ENCODE results near the gene CCDC88A. TPM values are rescaled to one million over a fixed set of nuclear protein-coding genes. Genes with fewer than 3 reads are reported as not detected.
"Not testable (repeated sequence)": the region's sequence is repeated elsewhere in the genome, so short reads cannot be mapped to it uniquely, and the experiment has no call there.

The CCDC88A gene
- total RNA-seq, 1 donor from 2014 or later = 54.9 TPM

DNA sequence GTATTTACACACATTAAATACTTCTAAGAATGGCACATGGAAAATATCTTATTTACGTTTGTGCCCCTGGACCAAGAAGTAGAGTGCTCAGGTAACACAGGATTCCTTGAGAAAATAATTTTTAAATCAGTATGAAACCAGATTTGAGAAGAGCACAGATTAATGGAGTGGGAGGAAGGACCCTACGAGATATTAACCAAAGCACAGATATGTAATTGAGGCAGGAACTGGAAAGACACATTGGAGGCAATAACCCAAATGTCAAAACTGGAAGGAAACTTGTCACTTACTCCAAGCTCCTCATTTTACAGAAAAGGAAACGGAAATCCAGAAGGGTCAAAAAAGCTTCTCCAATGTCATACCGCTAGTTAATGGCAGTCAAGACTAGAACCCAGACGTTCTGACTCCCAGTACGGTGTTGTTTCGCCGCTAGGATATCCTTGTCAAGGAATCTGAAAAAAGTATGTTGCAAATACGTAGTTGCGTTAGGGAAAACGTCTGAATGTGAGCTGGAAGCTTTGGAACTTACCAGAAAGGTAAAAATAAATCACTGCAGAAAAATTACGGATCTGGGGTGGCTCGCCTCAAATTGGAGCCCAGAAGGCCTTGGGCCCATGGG lies 151.3 kb downstream of the CCDC88A start:
- peaks cover 21% of the 10 kb centered on the region for H3K4me1 Mint-ChIP-seq (ENCODE audit: unreplicated experiment)
- no peak for DNase-seq (ENCODE audit: extremely low spot score, unreplicated experiment)
- H3K4me3 Mint-ChIP-seq (ENCODE audit: unreplicated experiment) = peak overlapping the region; percentile 94
- TF ChIP-seq, protein P1, sequence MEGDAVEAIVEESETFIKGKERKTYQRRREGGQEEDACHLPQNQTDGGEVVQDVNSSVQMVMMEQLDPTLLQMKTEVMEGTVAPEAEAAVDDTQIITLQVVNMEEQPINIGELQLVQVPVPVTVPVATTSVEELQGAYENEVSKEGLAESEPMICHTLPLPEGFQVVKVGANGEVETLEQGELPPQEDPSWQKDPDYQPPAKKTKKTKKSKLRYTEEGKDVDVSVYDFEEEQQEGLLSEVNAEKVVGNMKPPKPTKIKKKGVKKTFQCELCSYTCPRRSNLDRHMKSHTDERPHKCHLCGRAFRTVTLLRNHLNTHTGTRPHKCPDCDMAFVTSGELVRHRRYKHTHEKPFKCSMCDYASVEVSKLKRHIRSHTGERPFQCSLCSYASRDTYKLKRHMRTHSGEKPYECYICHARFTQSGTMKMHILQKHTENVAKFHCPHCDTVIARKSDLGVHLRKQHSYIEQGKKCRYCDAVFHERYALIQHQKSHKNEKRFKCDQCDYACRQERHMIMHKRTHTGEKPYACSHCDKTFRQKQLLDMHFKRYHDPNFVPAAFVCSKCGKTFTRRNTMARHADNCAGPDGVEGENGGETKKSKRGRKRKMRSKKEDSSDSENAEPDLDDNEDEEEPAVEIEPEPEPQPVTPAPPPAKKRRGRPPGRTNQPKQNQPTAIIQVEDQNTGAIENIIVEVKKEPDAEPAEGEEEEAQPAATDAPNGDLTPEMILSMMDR (IDR thresholded peaks at IDR 0.05) = no peak
- peak overlapping the region; percentile 97 for H3K27ac Mint-ChIP-seq (ENCODE audit: unreplicated experiment)
- no peaks in the 10 kb centered on the region for H3K27me3 Mint-ChIP-seq (ENCODE audit: unreplicated experiment)
- no peaks in the 10 kb centered on the region for H3K9me3 Mint-ChIP-seq (ENCODE audit: unreplicated experiment)
- peaks cover 11% of the 10 kb centered on the region for H3K36me3 Mint-ChIP-seq (ENCODE audit: unreplicated experiment)

DNA sequence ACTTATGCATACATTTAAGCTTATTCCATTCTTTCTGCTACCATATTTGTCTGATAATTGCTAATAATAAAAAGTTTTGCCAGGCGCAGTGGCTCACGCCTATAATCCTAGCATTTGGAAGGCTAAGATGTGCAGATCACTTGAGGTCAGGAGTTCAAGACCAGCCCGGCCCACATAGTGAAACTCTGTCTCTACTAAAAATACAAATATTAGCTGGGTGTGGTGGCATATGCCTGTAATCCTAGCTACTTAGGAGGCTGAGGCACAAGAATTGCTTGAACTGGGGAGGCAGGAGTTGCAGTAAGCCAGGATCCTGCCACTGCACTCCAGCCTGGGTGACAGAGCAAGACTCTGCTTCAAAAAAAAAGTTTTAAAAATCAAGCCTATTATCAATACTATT lies 160.1 kb downstream of the CCDC88A start:
- not testable (repeated sequence) for H3K27me3 Mint-ChIP-seq (ENCODE audit: unreplicated experiment); H3K4me3 Mint-ChIP-seq (ENCODE audit: unreplicated experiment); H3K4me1 Mint-ChIP-seq (ENCODE audit: unreplicated experiment); H3K9me3 Mint-ChIP-seq (ENCODE audit: unreplicated experiment); DNase-seq (ENCODE audit: extremely low spot score, unreplicated experiment); H3K27ac Mint-ChIP-seq (ENCODE audit: unreplicated experiment)
- peaks cover 18% of the 10 kb centered on the region for H3K36me3 Mint-ChIP-seq (ENCODE audit: unreplicated experiment)

DNA sequence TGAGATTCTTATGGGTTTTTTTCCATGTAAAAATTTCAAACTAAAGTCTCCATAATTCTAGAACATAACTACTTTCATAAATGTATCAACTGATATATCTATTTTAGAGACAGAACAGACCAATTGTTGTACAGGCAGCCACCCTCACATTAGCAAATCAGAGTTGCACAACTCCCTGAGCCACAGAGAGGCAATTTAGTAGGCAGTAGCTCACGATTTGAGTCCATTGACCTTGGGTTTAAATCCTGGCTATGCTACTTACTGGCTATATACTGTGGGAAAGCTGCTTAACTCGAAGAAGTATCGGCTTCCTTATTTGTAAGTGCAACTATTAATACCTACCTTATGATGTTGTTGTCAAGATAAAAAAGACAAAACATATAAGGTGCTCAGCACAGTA lies 166.8 kb downstream of the CCDC88A start:
- no peak for DNase-seq (ENCODE audit: extremely low spot score, unreplicated experiment)
- H3K4me1 Mint-ChIP-seq (ENCODE audit: unreplicated experiment) = no peaks in the 10 kb centered on the region
- TF ChIP-seq, protein P1 (IDR thresholded peaks at IDR 0.05) = no peak
- H3K9me3 Mint-ChIP-seq (ENCODE audit: unreplicated experiment) = no peaks in the 10 kb centered on the region
- no peak overlapping the region for H3K27ac Mint-ChIP-seq (ENCODE audit: unreplicated experiment)
- no peaks in the 10 kb centered on the region for H3K27me3 Mint-ChIP-seq (ENCODE audit: unreplicated experiment)
- H3K36me3 Mint-ChIP-seq (ENCODE audit: unreplicated experiment) = peaks cover 27% of the 10 kb centered on the region
- no peak overlapping the region for H3K4me3 Mint-ChIP-seq (ENCODE audit: unreplicated experiment)

DNA sequence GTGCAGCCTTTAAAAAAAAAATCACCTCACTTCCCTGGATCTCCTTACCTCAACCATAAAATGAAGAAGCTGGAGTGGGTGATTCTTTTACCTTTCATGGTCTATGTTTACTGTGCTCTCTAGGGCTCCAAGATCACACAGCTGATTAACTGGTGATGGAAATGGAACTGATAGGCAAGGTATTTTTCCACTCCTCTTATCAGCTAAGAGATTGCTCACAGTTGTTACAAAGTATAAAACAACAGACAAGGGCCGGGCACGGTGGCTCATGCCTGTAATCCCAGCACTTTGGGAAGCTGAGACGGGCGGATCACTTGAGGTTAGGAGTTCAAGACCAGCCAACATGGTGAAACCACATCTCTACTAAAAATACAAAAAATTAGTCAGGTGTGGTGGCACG lies 172.6 kb downstream of the CCDC88A start:
- no peak for DNase-seq (ENCODE audit: extremely low spot score, unreplicated experiment)
- no peak overlapping the region for H3K27ac Mint-ChIP-seq (ENCODE audit: unreplicated experiment)
- H3K27me3 Mint-ChIP-seq (ENCODE audit: unreplicated experiment) = no peaks in the 10 kb centered on the region
- H3K36me3 Mint-ChIP-seq (ENCODE audit: unreplicated experiment) = peaks cover 26% of the 10 kb centered on the region
- TF ChIP-seq, protein P1 (IDR thresholded peaks at IDR 0.05) = no peak
- no peak overlapping the region for H3K4me3 Mint-ChIP-seq (ENCODE audit: unreplicated experiment)
- H3K9me3 Mint-ChIP-seq (ENCODE audit: unreplicated experiment) = no peaks in the 10 kb centered on the region
- H3K4me1 Mint-ChIP-seq (ENCODE audit: unreplicated experiment) = no peaks in the 10 kb centered on the region

DNA sequence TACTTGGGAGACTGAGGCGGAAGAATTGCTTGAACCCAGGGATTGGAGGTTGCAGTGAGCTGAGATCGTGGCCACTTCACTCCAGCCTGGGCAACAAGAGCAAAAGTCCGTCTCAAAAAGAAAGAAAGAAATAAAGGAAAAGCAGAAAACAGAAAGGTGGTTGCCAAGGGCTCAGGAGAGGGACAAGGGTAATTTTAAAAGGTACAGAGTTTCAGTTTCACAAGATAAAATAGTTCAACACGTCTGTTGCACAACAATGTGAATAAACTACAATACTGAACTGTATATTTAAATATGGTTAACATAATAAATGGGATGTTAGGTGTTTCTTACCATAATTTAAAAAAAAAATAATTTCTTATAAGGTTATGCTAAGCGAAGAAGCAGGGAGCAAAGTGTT lies 174.2 kb downstream of the CCDC88A start:
- DNase-seq (ENCODE audit: extremely low spot score, unreplicated experiment) = no peak
- Mint-ChIP-seq H3K27me3 (ENCODE audit: unreplicated experiment) (no peaks in the 10 kb centered on the region), H3K9me3 (ENCODE audit: unreplicated experiment) (no peaks in the 10 kb centered on the region), H3K27ac (ENCODE audit: unreplicated experiment) (no peak overlapping the region), H3K4me1 (ENCODE audit: unreplicated experiment) (no peaks in the 10 kb centered on the region), H3K36me3 (ENCODE audit: unreplicated experiment) (peaks cover 25% of the 10 kb centered on the region), H3K4me3 (ENCODE audit: unreplicated experiment) (no peak overlapping the region)
- TF ChIP-seq, protein P1 (IDR thresholded peaks at IDR 0.05) = no peak

DNA sequence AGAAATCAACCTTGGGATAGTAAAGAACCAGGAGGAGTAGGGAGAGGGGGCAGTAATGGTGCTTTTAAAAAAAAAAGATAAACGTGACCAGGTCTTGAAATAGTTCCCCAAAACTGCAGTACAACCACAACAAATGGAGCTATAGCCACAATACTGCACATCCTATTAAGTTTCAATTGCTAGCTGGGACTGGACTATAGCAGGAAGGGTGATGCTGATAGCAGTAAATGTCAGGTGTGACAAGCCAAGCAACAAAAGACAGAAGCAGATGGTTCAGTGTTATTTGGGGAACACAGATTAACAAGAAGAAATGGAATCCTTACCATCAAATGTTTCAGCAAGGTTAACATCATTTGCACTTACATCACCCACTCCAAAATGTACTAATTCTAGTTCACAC lies 177.0 kb downstream of the CCDC88A start:
- Mint-ChIP-seq H3K27ac (ENCODE audit: unreplicated experiment) (no peak overlapping the region), H3K9me3 (ENCODE audit: unreplicated experiment) (no peaks in the 10 kb centered on the region), H3K36me3 (ENCODE audit: unreplicated experiment) (peaks cover 24% of the 10 kb centered on the region), H3K4me1 (ENCODE audit: unreplicated experiment) (no peaks in the 10 kb centered on the region), H3K27me3 (ENCODE audit: unreplicated experiment) (no peaks in the 10 kb centered on the region), H3K4me3 (ENCODE audit: unreplicated experiment) (no peak overlapping the region)
- no peak for DNase-seq (ENCODE audit: extremely low spot score, unreplicated experiment)
- TF ChIP-seq, protein P1 (IDR thresholded peaks at IDR 0.05) = no peak

DNA sequence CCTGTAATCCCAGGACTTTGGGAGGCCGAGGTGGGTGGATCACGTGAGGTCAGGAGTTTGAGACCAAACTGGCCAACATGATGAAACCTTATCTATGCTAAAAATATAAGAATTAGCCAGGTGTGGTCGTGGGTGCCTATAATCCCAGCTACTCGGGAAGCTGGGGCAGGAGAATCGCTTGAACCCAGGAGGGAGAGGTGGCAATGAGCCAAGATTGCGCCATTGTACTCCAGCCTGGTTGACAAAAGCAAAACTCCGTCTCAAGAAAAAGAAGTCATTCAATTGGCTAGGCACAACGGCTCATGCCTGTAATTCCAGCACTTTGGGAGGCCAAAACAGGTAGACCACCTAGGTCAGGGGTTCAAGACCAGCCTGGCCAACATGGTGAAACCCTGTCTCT lies 178.1 kb downstream of the CCDC88A start:
- H3K4me3 Mint-ChIP-seq (ENCODE audit: unreplicated experiment); H3K27ac Mint-ChIP-seq (ENCODE audit: unreplicated experiment); H3K27me3 Mint-ChIP-seq (ENCODE audit: unreplicated experiment); DNase-seq (ENCODE audit: extremely low spot score, unreplicated experiment); H3K9me3 Mint-ChIP-seq (ENCODE audit: unreplicated experiment); H3K4me1 Mint-ChIP-seq (ENCODE audit: unreplicated experiment): not testable (repeated sequence)
- H3K36me3 Mint-ChIP-seq (ENCODE audit: unreplicated experiment) = peaks cover 20% of the 10 kb centered on the region

All from osteocyte (in vitro differentiated cells).